Activated naive CD4-positive, alpha-beta T cell treated with anti-CD3 and anti-CD28 coated beads, Interleukin-2, amount 50 U/mL, for 72 hours (primary cell): ENCODE results near the gene INO80. TPM values are rescaled to one million over a fixed set of nuclear protein-coding genes. Genes with fewer than 3 reads are reported as not detected.
"Not testable (repeated sequence)": the region's sequence is repeated elsewhere in the genome, so short reads cannot be mapped to it uniquely, and the experiment has no call there.

Source experiments
- ATAC-seq, 2 donors: fragments of 150-1000 bp; cut with Tn5 transposase; 2 replicates each; pipeline ENCODE4 v1.10.0; 2021; ENCODE audit warnings: mild to moderate bottlenecking in 2 of 2, moderate library complexity in 2 of 2
- DNase-seq, 2 donors: peaks; one replicate each; pipeline ENCODE4 v3.0.0; 2021 to 2022; ENCODE audit warnings: low spot score in 2 of 2
- H3K27ac Mint-ChIP-seq, 2 donors: one replicate each; pipeline ENCODE4 v1.8.0; 2022; ENCODE audit warnings: mild to moderate bottlenecking in 2 of 2, mixed read lengths in 2 of 2
- H3K36me3 Mint-ChIP-seq, 2 donors: one replicate each; pipeline ENCODE4 v1.8.0; 2022; ENCODE audit warnings: mixed read lengths in 2 of 2
- H3K9me3 Mint-ChIP-seq, 2 donors: one replicate each; pipeline ENCODE4 v1.8.0; 2022; ENCODE audit warnings: mixed read lengths in 2 of 2
- total RNA-seq, 2 donors: library from RNA; stranded (reverse); gene quantifications; one replicate each; pipeline ENCODE4 v1.2.3, GENCODE V29; 2022

The INO80 gene
- total RNA-seq, 2 donors from 2014 or later: 22.9 to 28.1 TPM

GRCh38 chr15:40955141-40955903, 160.8 kb downstream of the INO80 start:
- DNase-seq (no peak), ATAC-seq (no peak)
- Mint-ChIP-seq H3K36me3 (peaks cover 5 to 9% of the 10 kb centered on the region in 2 donors), H3K27ac (peak overlapping the region; percentile 91 to 95), H3K9me3 (no peaks in the 10 kb centered on the region)

GRCh38 chr15:40954158-40954848, 161.8 kb downstream of the INO80 start:
- DNase-seq, H3K9me3 Mint-ChIP-seq, ATAC-seq, H3K36me3 Mint-ChIP-seq: not testable (repeated sequence)
- H3K27ac Mint-ChIP-seq: peak overlapping the region; percentile 91 to 95

- DNase-seq: no peak
- peak in 1 of 2 donors; percentile 1 for ATAC-seq
- H3K36me3 Mint-ChIP-seq: peaks cover 5 to 9% of the 10 kb centered on the region in 2 donors
These were observed 162.4 kb downstream of the INO80 start for GRCh38 chr15:40953713-40954074.

GRCh38 chr15:40952901-40953712, 163.0 kb downstream of the INO80 start, which contains the start of gene CHAC1:
TSS of gene CHAC1 (plus strand) at chr15:40953471. CDS start at chr15:40953584, 113 bp downstream.
- ATAC-seq (peak; percentile 95), DNase-seq (peak; percentile 95 to 97)
- Mint-ChIP-seq H3K27ac (peak within 1 kb of the TSS; percentile 91 to 96), H3K36me3 (peaks cover 5 to 9% of the 10 kb centered on the region in 2 donors), H3K9me3 (no peaks in the 10 kb centered on the region)

More at GRCh38 chr15:40953713-40954074, 162.4 kb downstream of the INO80 start:
- Mint-ChIP-seq H3K27ac (peak overlapping the region; percentile 91 to 92), H3K9me3 (no peaks in the 10 kb centered on the region)

- no peak for DNase-seq
- Mint-ChIP-seq H3K36me3 (peaks cover 5 to 9% of the 10 kb centered on the region in 2 donors), H3K27ac (peak overlapping the region; percentile 91 to 96), H3K9me3 (no peaks in the 10 kb centered on the region)
- no peak for ATAC-seq
These were observed 163.7 kb downstream of the INO80 start for GRCh38 chr15:40952301-40952900.

- peak overlapping the region; percentile 91 to 96 for H3K27ac Mint-ChIP-seq
These were observed 164.3 kb downstream of the INO80 start for GRCh38 chr15:40951764-40952163.

GRCh38 chr15:40949756-40950207, 166.3 kb downstream of the INO80 start:
- peaks cover 0 to 5% of the 10 kb centered on the region in 2 donors for H3K36me3 Mint-ChIP-seq
- no peak for ATAC-seq
- no peak overlapping the region for H3K27ac Mint-ChIP-seq
- no peak for DNase-seq
- H3K9me3 Mint-ChIP-seq: no peaks in the 10 kb centered on the region

More at GRCh38 chr15:40951764-40952163, 164.3 kb downstream of the INO80 start:
- DNase-seq (no peak), ATAC-seq (no peak)
- H3K36me3 Mint-ChIP-seq: peaks cover 5 to 9% of the 10 kb centered on the region in 2 donors
- H3K9me3 Mint-ChIP-seq: no peaks in the 10 kb centered on the region

- Mint-ChIP-seq H3K27ac (no peak overlapping the region), H3K36me3 (peaks cover 0 to 5% of the 10 kb centered on the region in 2 donors), H3K9me3 (no peaks in the 10 kb centered on the region)
- no peak for DNase-seq
- ATAC-seq: no peak
These were observed 167.2 kb downstream of the INO80 start for GRCh38 chr15:40948706-40949473.

GRCh38 chr15:40944510-40945296, 171.4 kb downstream of the INO80 start:
- peak overlapping the region; percentile 23 to 25 for H3K27ac Mint-ChIP-seq
- H3K9me3 Mint-ChIP-seq: no peaks in the 10 kb centered on the region
- ATAC-seq (no peak), DNase-seq (no peak)
- H3K36me3 Mint-ChIP-seq: no peaks in the 10 kb centered on the region

- DNase-seq (no peak), ATAC-seq (no peak)
- peak overlapping the region in 1 of 2 donors; percentile 23 for H3K27ac Mint-ChIP-seq
- H3K36me3 Mint-ChIP-seq: no peaks in the 10 kb centered on the region
- no peaks in the 10 kb centered on the region for H3K9me3 Mint-ChIP-seq
These were observed 172.2 kb downstream of the INO80 start for GRCh38 chr15:40943764-40944365.

- H3K36me3 Mint-ChIP-seq: no peaks in the 10 kb centered on the region
- ATAC-seq (no peak), DNase-seq (no peak)
- H3K9me3 Mint-ChIP-seq: no peaks in the 10 kb centered on the region
- H3K27ac Mint-ChIP-seq: peak overlapping the region; percentile 86 to 92
These were observed 173.2 kb downstream of the INO80 start for GRCh38 chr15:40942878-40943277.

GRCh38 chr15:40942337-40942854, 173.7 kb downstream of the INO80 start:
- ATAC-seq (peak; percentile 12 to 21), DNase-seq (no peak)
- Mint-ChIP-seq H3K36me3 (no peaks in the 10 kb centered on the region), H3K9me3 (no peaks in the 10 kb centered on the region), H3K27ac (peak overlapping the region; percentile 86 to 92)

GRCh38 chr15:40941528-40942336, 174.3 kb downstream of the INO80 start:
- Mint-ChIP-seq H3K9me3 (no peaks in the 10 kb centered on the region), H3K36me3 (no peaks in the 10 kb centered on the region), H3K27ac (peak overlapping the region in 1 of 2 donors; percentile 86)
- ATAC-seq (peak; percentile 84 to 86), DNase-seq (peak; percentile 81 to 82)
